GM19395 (cell line): ENCODE data around the gene FOXP1.

ENCODE experiments used
- ATAC-seq: cut with Tn5 transposase; IDR thresholded peaks from one replicate; pipeline ENCODE4 v1.9.1; 2021; ENCODE audit warnings: mild to moderate bottlenecking, moderate library complexity; ENCODE audit not compliant: unreplicated experiment

The FOXP1 gene

GRCh38 chr3:71166339-71167240 lies 416.9 kb downstream of the FOXP1 start:
- no peak for ATAC-seq

- no peak for ATAC-seq
Measured at GRCh38 chr3:71164881-71165280, 418.6 kb downstream of the FOXP1 start.

- no peak for ATAC-seq
Measured at GRCh38 chr3:71163198-71163918, 420.2 kb downstream of the FOXP1 start.

DNA sequence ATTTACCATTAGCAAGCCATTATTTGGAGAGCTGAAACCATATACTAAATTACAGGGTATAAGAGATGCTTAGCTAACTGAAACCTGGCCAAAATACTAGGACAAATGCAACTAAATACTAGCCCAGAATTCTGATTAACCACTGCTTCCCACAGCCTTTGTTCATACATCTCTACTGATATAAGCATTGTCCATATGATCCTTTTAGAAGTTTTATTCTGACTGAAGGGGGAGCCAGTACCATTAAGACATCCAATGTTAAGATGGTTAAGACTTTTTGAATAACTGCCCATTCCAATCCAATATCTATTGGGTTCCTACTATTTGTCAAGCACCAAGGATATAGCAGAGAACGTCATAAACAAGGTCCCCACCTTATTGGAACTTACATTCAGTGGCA lies 421.3 kb downstream of the FOXP1 start:
- no peak for ATAC-seq

GRCh38 chr3:71160785-71161546 lies 422.6 kb downstream of the FOXP1 start:
- no peak for ATAC-seq

- no peak for ATAC-seq
Measured at GRCh38 chr3:71156062-71156665, 427.4 kb downstream of the FOXP1 start.

DNA sequence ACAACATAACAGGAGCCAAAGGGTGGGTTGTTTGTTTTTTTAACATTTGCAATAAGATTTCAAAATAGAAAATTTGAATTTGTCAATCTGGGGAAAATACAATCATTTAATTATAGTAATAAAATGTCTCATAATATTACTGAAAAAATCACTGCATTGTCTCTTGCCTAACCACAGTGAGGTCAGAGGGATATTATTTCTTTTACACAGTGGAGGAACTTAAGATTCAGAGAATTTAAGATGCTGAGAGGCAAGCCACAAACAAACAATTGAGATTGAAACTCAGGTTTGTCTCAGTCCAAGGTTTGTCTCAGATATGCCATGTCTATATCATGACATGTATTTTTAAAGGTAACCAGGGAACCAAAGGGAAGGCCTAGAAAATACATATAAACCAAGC lies 428.7 kb downstream of the FOXP1 start:
- ATAC-seq: no peak

DNA sequence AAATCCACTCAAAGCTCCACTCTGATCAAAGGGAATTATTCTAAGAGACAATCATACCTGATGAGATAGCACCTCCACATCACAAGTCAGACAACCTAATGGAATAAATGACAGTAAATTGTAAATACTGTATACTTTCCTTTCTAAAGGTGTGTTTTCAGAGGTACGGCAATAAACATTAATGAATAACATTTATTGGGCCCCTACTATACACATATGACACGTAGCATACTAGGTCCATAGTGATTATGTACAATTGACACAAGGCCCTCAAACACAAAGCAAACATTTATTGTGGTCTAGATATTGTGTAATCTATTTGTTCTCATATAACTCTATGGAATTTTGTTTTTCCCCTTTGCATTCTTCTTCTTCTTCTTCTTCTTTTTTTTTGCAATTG lies 429.8 kb downstream of the FOXP1 start:
- no peak for ATAC-seq

DNA sequence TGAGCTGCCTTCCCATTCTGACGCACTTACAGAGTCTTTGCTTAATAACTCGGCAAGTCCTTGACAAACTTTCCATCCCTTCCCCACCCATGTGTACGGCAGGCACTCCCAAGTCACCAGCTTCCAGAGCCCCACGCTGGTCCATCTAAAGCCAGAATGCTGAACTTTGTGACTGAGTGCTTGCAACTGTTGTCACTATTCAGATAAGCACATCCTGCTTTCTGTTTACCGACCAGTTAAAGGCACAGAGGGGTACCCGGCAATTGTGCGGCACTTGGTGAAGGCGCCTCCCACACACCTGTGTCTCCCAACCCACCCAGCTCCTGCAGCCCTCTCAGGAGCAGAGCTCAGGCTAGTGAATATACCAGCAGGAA lies 430.6 kb downstream of the FOXP1 start:
- ATAC-seq: no peak

- no peak for ATAC-seq
Measured at GRCh38 chr3:71152039-71152891, 431.3 kb downstream of the FOXP1 start.

DNA sequence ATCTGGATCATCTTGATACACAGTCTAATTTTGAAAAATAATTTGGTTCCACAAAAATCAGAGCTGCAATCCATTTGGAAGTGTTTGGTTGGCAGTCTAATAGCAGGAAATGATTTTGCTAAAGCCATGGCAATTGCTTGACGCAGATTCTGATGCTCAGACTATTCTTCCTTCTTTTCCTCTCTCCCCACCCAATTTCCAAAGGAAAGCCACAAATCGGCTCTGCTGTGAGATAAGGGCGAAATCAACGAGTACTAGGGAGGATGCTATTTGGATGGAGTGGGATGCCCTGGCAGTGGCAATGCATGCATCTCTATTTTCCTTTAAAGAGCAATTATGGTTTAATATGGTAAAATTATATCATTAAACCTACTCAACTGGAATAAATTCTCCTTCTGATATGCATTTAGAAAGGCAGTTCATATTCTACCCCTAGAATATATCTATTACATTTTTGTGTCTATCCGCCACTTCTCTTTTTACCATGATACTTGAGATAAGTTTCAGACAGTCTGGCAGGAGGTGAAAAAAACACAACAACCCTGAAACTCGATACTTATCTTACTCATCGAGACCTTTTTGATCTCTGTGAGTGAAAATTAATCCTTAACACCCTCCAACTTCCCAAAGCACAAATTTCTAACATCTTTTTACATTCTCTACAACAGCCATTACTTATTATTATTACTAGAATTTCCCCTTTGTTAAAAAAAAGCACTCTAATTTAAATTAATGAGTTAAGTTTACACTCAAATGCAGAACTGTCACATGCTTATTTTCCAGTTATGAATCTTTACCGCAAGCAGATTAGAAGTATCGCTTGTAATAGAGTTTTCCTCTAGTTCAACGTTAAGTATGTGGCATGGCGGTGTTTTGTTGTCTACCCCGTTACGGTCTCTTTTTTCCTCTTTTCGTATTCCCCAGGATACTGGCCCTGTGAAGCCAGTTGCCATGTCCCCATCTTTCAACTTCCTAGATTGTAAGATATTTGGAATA lies 433.3 kb downstream of the FOXP1 start:
- ATAC-seq: peak; percentile 83

DNA sequence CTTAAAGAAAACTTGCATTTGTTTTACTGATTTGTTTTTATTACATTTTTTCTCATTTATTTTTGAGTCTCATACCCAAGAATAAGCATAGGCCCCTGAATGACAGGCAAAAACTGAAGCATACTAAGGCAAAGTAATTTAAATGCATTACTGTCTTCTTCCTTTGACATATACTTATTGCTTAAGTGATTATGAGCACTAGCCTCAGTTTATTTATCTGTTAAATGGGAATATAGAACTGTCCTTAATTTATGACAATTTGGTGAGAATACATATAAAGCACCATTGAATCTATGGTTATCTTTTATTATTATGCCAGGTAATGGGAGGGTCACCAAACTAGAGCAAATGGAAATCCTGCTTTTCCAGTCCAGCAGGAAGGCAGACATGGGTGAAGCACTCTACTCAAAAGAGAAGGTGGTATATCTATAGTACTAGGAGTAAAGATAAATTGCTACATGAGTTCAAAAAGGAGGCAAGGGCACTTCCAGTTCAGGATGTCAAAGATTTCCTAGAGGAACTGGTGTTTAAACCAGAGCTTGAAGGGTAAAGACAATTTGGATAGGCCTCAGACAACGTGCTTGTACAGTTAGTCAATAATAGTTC lies 435.0 kb downstream of the FOXP1 start:
- ATAC-seq: no peak

DNA sequence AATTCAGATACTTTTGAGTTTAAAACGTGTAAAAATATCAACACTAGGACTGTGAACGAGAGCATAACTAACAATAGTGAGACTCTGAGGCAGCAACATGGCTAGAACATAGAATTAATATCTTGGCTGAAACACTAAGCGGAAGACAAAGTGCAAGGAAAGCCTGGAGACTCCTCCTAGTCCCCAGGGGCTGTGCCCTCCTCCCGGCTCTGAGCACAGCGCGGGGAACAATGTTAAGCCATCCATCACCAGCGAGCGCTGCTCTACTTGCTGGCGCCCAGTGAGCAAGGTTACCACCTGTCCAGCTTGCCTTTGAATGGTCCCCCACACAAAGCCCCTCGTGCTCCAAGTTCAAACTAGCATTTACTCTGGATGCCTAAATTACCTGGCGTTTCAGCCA lies 436.9 kb downstream of the FOXP1 start:
- ATAC-seq: no peak

DNA sequence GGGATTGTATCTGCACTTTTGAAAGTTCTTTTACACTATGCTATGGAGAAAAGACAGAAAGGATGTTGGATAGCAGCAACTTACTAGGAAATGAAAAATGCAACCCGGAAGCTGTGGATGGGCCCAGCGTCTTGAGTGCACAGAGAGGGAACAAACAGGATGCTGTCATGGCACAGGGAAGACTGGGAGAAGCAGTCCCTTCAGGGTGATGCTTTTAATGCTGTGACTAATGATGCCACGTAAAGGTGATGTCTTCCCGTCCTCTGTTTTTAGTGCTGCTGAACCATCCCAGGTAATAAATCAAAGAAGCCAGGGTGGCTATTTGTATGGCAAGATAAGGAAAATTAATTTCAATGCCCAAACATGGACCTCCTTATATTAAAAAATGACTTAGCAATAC lies 437.6 kb downstream of the FOXP1 start:
- no peak for ATAC-seq

GRCh38 chr3:71144525-71145253 lies 438.8 kb downstream of the FOXP1 start:
- no peak for ATAC-seq

- ATAC-seq: no peak
Measured at GRCh38 chr3:71143493-71143892, 440.0 kb downstream of the FOXP1 start.

- no peak for ATAC-seq
Measured at GRCh38 chr3:71142441-71143161, 440.9 kb downstream of the FOXP1 start.
